ENCODE results near the gene AFF3.

AFF3 gene

DNA sequence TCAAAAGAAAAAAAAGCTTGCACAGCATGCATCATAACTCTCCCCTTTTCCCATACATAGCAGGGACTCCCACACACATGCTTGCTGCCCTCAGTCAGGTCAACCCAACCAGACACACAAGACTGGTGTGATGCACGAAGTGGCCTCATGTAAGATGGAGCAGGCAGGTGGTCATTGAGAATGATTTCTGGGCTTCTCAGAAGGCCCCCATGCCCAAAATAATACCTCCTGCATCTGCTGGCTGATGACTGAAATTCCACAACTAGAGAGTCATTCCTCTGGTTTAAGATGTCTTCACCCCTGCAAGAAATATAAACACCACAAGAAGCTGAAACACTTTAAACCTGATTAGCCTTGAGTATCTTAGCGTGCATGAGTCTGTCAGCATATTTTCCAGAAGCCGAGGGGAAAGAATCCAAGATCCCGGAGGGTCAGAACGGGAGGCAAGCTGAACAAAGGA lies 131.1 kb downstream of the AFF3 start:
- Histone ChIP-seq H3K36me3 (ENCODE audit: control insufficient read depth, insufficient read depth, low read length) (no peaks in the 10 kb centered on the region), H3K27me3 (ENCODE audit: control insufficient read depth, insufficient read depth, low read length) (no peaks in the 10 kb centered on the region), H3K4me3 (ENCODE audit: low read depth, low read length) (no peak overlapping the region), H3K9me3 (ENCODE audit: control insufficient read depth, insufficient read depth, low read length) (no peaks in the 10 kb centered on the region), H3K4me1 (ENCODE audit: control insufficient read depth, insufficient read depth, low read length) (no peaks in the 10 kb centered on the region), H3K9ac (ENCODE audit: low read depth, low read length) (no peak overlapping the region)

GRCh38 chr2:100010606-100011005 lies 131.8 kb downstream of the AFF3 start:
- Histone ChIP-seq H3K36me3 (ENCODE audit: control insufficient read depth, insufficient read depth, low read length) (no peaks in the 10 kb centered on the region), H3K4me1 (ENCODE audit: control insufficient read depth, insufficient read depth, low read length) (no peaks in the 10 kb centered on the region), H3K9ac (ENCODE audit: low read depth, low read length) (no peak overlapping the region), H3K9me3 (ENCODE audit: control insufficient read depth, insufficient read depth, low read length) (no peaks in the 10 kb centered on the region), H3K27me3 (ENCODE audit: control insufficient read depth, insufficient read depth, low read length) (no peaks in the 10 kb centered on the region), H3K4me3 (ENCODE audit: low read depth, low read length) (no peak overlapping the region)

DNA sequence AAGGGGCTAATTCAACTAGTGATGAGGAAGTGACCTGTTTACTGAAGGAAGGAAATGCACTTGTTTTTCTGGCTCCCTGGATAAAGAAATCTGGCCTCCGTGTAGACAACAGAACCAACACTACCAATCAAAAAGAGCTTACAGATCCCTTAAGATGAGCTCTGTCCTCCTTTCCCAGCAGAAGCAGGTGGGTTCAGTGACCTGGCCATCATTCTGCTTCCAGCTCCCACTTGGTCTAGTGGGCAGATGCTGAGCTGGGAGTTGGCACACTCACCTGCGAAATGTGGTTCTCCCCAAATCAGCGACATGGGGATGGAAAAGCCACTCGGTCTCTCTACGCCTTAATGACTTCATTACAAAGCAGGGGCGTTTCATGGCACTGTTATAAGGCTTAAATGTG lies 132.6 kb downstream of the AFF3 start:
- H3K9ac ChIP-seq (ENCODE audit: low read depth, low read length), result no peak overlapping the region
- H3K9me3 ChIP-seq (ENCODE audit: control insufficient read depth, insufficient read depth, low read length), result no peaks in the 10 kb centered on the region
- no peaks in the 10 kb centered on the region for H3K36me3 ChIP-seq (ENCODE audit: control insufficient read depth, insufficient read depth, low read length)
- H3K27me3 ChIP-seq (ENCODE audit: control insufficient read depth, insufficient read depth, low read length), result no peaks in the 10 kb centered on the region
- no peak overlapping the region for H3K4me3 ChIP-seq (ENCODE audit: low read depth, low read length)
- no peaks in the 10 kb centered on the region for H3K4me1 ChIP-seq (ENCODE audit: control insufficient read depth, insufficient read depth, low read length)

- no peak overlapping the region for H3K9ac ChIP-seq (ENCODE audit: low read depth, low read length)
- no peaks in the 10 kb centered on the region for H3K9me3 ChIP-seq (ENCODE audit: control insufficient read depth, insufficient read depth, low read length)
- no peaks in the 10 kb centered on the region for H3K4me1 ChIP-seq (ENCODE audit: control insufficient read depth, insufficient read depth, low read length)
- H3K4me3 ChIP-seq (ENCODE audit: low read depth, low read length), result no peak overlapping the region
- no peaks in the 10 kb centered on the region for H3K36me3 ChIP-seq (ENCODE audit: control insufficient read depth, insufficient read depth, low read length)
- H3K27me3 ChIP-seq (ENCODE audit: control insufficient read depth, insufficient read depth, low read length), result no peaks in the 10 kb centered on the region
Measured at GRCh38 chr2:100008956-100009355, 133.4 kb downstream of the AFF3 start.

DNA sequence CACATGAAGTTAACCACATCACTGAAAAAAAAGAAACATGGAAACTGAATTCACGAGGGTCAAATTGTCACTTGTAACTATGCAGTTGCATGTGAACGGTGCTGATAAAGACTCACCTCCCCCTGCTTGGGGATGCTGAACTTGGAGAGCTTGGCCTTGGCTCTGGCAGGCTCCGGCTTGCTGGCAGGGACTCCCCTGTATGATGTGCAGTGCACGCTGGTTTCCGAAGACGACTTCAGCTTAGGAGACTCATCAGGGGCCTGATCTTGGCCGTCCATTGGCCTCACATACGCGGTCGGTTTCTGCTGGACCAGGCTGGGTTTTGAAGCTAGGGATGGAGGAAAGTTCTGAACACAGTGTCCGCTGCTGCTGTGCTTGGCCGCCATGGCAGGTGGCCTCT lies 135.9 kb downstream of the AFF3 start:
- Histone ChIP-seq H3K36me3 (ENCODE audit: control insufficient read depth, insufficient read depth, low read length) (no peaks in the 10 kb centered on the region), H3K9me3 (ENCODE audit: control insufficient read depth, insufficient read depth, low read length) (no peaks in the 10 kb centered on the region), H3K4me1 (ENCODE audit: control insufficient read depth, insufficient read depth, low read length) (no peaks in the 10 kb centered on the region), H3K9ac (ENCODE audit: low read depth, low read length) (no peak overlapping the region), H3K27me3 (ENCODE audit: control insufficient read depth, insufficient read depth, low read length) (no peaks in the 10 kb centered on the region), H3K4me3 (ENCODE audit: low read depth, low read length) (no peak overlapping the region)

DNA sequence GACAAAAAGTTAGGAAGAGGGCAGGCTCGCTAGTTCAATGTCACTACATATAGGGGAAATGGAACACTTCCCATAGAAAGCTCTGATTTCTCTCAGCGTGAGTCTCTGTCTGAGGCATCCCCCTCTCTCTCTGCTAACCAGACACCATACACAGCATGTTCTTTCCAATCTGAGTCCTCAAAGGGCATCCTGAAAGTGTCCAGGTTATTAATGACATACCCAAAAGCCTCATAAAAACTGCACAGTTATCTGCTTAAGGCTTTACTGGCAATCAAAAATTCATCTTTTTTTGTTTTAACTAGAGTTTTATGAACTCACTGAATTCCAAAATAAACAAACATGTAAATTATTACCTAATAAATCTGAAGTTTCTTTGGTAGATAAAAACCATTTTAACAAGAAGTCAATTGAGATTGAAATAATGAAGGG lies 137.4 kb downstream of the AFF3 start:
- H3K4me1 ChIP-seq (ENCODE audit: control insufficient read depth, insufficient read depth, low read length), result no peaks in the 10 kb centered on the region
- no peak overlapping the region for H3K4me3 ChIP-seq (ENCODE audit: low read depth, low read length)
- H3K36me3 ChIP-seq (ENCODE audit: control insufficient read depth, insufficient read depth, low read length), result no peaks in the 10 kb centered on the region
- no peaks in the 10 kb centered on the region for H3K27me3 ChIP-seq (ENCODE audit: control insufficient read depth, insufficient read depth, low read length)
- no peaks in the 10 kb centered on the region for H3K9me3 ChIP-seq (ENCODE audit: control insufficient read depth, insufficient read depth, low read length)
- H3K9ac ChIP-seq (ENCODE audit: low read depth, low read length), result no peak overlapping the region

GRCh38 chr2:100004348-100004884 lies 138.0 kb downstream of the AFF3 start:
- H3K4me1 ChIP-seq (ENCODE audit: control insufficient read depth, insufficient read depth, low read length), result no peaks in the 10 kb centered on the region
- no peaks in the 10 kb centered on the region for H3K27me3 ChIP-seq (ENCODE audit: control insufficient read depth, insufficient read depth, low read length)
- H3K36me3 ChIP-seq (ENCODE audit: control insufficient read depth, insufficient read depth, low read length), result no peaks in the 10 kb centered on the region
- H3K9ac ChIP-seq (ENCODE audit: low read depth, low read length), result no peak overlapping the region
- no peaks in the 10 kb centered on the region for H3K9me3 ChIP-seq (ENCODE audit: control insufficient read depth, insufficient read depth, low read length)
- H3K4me3 ChIP-seq (ENCODE audit: low read depth, low read length), result no peak overlapping the region

GRCh38 chr2:100002059-100002458 lies 140.3 kb downstream of the AFF3 start:
- Histone ChIP-seq H3K4me3 (ENCODE audit: low read depth, low read length) (no peak overlapping the region), H3K27me3 (ENCODE audit: control insufficient read depth, insufficient read depth, low read length) (no peaks in the 10 kb centered on the region), H3K36me3 (ENCODE audit: control insufficient read depth, insufficient read depth, low read length) (no peaks in the 10 kb centered on the region), H3K4me1 (ENCODE audit: control insufficient read depth, insufficient read depth, low read length) (no peaks in the 10 kb centered on the region), H3K9me3 (ENCODE audit: control insufficient read depth, insufficient read depth, low read length) (no peaks in the 10 kb centered on the region), H3K9ac (ENCODE audit: low read depth, low read length) (no peak overlapping the region)

- Histone ChIP-seq H3K9ac (ENCODE audit: low read depth, low read length) (no peak overlapping the region), H3K36me3 (ENCODE audit: control insufficient read depth, insufficient read depth, low read length) (no peaks in the 10 kb centered on the region), H3K4me3 (ENCODE audit: low read depth, low read length) (no peak overlapping the region), H3K9me3 (ENCODE audit: control insufficient read depth, insufficient read depth, low read length) (no peaks in the 10 kb centered on the region), H3K27me3 (ENCODE audit: control insufficient read depth, insufficient read depth, low read length) (no peaks in the 10 kb centered on the region), H3K4me1 (ENCODE audit: control insufficient read depth, insufficient read depth, low read length) (no peaks in the 10 kb centered on the region)
Measured at GRCh38 chr2:100000915-100001707, 141.3 kb downstream of the AFF3 start.

DNA sequence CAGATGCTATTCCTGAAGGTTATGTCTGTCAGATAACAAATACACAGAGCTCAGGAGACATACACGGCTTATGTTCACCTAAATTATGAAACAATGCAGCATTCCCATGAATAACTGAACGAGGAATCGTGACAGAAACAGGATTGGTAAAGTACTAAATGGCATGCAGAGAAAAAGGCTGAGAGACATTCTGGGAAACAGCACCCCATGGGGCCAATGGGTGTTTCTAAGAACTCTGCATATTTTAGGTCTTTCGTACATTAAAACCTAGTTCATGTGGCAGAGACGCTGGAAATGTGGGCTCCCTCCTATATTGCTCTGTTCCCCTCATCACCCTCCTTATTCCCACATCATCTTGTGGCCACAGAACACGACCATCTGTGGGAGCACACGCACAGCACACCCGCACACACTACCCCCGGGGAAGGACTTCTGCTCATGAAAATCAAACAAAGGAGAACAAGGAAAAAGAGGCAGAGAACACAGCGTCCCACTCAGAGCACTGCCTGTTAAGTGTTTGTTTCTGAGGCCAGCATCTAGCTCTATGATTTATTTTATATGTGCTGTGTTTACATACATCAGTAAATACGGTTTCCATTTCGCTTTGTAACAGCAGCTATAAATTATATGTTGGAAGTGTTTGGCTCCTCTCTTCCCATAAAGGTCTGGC lies 143.6 kb downstream of the AFF3 start:
- Histone ChIP-seq H3K4me1 (ENCODE audit: control insufficient read depth, insufficient read depth, low read length) (no peaks in the 10 kb centered on the region), H3K9me3 (ENCODE audit: control insufficient read depth, insufficient read depth, low read length) (no peaks in the 10 kb centered on the region), H3K9ac (ENCODE audit: low read depth, low read length) (no peak overlapping the region), H3K36me3 (ENCODE audit: control insufficient read depth, insufficient read depth, low read length) (no peaks in the 10 kb centered on the region), H3K4me3 (ENCODE audit: low read depth, low read length) (no peak overlapping the region), H3K27me3 (ENCODE audit: control insufficient read depth, insufficient read depth, low read length) (no peaks in the 10 kb centered on the region)

- no peaks in the 10 kb centered on the region for H3K36me3 ChIP-seq (ENCODE audit: control insufficient read depth, insufficient read depth, low read length)
- H3K9me3 ChIP-seq (ENCODE audit: control insufficient read depth, insufficient read depth, low read length), result no peaks in the 10 kb centered on the region
- no peaks in the 10 kb centered on the region for H3K4me1 ChIP-seq (ENCODE audit: control insufficient read depth, insufficient read depth, low read length)
- H3K9ac ChIP-seq (ENCODE audit: low read depth, low read length), result no peak overlapping the region
- H3K4me3 ChIP-seq (ENCODE audit: low read depth, low read length), result no peak overlapping the region
- no peaks in the 10 kb centered on the region for H3K27me3 ChIP-seq (ENCODE audit: control insufficient read depth, insufficient read depth, low read length)
Measured at GRCh38 chr2:99989905-99990304, 152.5 kb downstream of the AFF3 start.

GRCh38 chr2:99988599-99988998 lies 153.8 kb downstream of the AFF3 start:
- Histone ChIP-seq H3K4me1 (ENCODE audit: control insufficient read depth, insufficient read depth, low read length) (no peaks in the 10 kb centered on the region), H3K4me3 (ENCODE audit: low read depth, low read length) (no peak overlapping the region), H3K27me3 (ENCODE audit: control insufficient read depth, insufficient read depth, low read length) (no peaks in the 10 kb centered on the region), H3K9ac (ENCODE audit: low read depth, low read length) (no peak overlapping the region), H3K9me3 (ENCODE audit: control insufficient read depth, insufficient read depth, low read length) (no peaks in the 10 kb centered on the region), H3K36me3 (ENCODE audit: control insufficient read depth, insufficient read depth, low read length) (no peaks in the 10 kb centered on the region)
